ENCODE measurements around the gene HOXC6.

HOXC6 gene

DNA sequence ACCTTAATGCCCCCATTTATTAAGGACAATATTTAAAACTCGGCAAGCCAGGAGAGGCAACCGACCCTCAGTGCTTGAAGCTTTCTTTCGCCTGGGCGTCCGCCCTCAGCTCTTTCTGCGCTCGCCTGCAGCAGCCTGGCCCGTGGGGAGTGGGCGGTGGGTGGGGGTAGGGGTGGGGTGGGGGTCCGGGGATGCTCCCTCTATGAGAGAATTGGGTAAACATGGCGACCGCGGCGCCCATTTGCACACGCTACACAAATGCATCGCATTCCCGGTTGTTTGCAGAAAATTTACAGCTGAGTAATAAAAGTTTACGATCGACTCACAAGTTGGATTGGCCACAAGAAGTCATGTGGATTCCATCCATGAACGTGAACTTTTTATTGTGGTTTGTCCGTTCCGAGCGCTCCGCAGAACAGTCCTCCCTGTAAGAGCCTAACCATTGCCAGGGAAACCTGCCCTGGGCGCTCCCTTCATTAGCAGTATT lies 11.7 kb upstream of the HOXC6 start:
- DNase-seq, result no peak

DNA sequence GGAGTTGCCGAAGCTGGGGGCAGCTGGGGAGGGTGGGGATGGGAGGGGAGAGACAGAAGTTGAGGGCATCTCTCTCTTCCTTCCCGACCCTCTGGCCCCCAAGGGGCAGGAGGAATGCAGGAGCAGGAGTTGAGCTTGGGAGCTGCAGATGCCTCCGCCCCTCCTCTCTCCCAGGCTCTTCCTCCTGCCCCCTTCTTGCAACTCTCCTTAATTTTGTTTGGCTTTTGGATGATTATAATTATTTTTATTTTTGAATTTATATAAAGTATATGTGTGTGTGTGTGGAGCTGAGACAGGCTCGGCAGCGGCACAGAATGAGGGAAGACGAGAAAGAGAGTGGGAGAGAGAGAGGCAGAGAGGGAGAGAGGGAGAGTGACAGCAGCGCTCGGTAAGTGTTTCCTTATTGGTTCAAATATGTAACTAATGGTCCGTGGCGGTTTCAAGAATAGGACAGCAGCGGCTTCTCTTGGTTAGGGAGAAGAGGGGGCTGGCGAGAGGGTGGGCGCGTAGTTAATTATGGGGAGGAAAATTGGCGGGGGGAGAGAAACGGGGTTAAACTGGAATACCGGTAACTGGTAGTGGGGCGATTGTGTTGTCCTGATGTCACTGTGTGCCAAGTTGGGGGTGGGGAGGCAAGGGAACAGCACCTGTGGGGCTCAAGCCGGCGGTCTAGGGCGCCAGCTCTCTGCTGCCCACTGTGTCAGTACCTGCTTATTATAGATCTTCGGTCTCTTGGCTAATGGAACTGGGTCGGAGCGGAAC lies 11.0 kb upstream of the HOXC6 start:
- peak; percentile 52 for DNase-seq

DNA sequence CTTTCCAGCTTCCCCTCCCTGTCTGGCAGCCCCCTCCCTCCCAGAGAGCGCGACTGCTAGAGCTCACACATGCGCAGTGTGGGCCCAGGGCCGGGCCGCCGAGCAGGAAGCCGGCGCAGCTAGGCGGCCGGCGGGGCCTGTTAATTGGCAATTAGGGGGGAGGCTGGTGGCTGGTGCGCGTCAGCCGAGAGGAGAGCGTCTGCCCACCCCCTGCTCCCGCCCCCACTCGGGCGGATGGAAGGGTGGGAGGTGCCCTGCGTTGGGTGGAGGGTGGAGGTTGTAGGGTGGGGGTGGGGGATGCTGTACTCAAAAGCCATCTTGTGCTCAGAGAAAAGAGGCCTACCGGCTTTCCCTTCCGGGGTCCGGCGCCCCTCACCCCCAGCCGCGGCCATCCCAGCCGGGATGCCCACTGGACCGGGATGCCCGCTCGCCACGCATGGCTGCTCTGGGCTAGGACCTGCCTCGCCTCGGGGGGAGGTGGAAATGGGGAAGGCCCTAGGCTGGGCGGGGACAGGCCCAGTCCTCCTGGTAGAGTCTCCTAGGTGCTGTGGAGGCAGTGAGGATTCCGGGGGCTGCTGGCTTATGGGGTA lies 10.3 kb upstream of the HOXC6 start:
- DNase-seq, result peak; percentile 88

DNA sequence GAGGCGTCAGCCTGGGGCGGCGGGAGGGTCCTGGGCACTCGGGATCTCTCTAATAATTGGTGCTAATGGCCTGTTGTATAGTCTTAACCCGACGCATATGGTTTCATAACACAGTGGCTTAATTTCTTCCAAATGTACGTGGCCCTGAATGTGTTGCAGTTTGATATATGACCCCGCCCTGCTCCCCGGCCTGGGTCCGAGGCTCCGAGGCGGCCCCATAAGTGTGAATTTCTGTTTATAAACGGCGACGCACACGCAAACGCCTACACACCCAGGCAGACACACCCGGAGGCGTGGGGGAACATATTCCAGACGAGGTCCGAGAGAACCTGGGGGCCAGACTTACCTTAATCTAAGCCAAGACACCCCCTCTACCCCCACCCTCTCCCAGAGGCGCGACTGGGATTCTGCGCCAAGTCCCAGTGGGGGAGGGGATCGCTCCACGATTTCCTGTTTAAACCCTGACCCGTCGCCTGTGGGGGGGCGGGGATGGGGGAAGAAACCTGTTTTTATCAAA lies 9.7 kb upstream of the HOXC6 start:
- DNase-seq, result no peak

DNA sequence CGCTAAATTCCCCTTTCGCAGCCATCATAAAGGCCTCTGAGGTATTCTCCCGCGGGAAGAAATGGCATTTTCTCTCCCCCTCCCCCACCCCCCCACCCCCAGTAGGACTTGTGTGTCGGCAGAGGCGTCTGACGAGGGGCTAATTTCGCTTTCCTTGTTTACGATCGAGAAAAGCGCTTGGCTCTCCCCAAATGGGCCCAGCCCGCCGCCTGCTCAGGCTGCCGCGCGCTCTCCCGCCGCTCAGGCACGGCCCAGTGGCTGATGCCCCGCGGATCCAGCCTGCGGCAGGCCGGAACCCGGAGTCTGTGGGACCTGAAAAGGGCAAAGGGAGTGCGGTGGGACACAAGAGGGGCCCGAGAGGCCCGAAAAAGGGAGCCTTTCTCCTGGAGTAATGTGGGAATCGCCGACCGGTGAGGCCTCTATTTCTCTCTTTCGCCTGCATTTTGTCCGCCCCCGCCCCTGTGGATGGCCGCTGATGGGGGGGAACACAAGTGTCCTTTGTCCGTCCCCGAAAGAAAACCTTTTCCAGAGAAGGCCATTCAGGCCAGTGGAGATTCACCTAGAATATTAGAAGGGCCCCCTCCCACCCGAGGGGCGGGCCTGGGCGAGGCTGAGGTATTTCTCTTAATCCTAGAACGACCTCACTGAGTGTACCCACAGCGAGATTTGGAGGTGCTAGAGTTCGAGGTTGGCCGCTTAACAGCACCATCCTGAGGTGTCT lies 9.0 kb upstream of the HOXC6 start:
- DNase-seq, result no peak

DNA sequence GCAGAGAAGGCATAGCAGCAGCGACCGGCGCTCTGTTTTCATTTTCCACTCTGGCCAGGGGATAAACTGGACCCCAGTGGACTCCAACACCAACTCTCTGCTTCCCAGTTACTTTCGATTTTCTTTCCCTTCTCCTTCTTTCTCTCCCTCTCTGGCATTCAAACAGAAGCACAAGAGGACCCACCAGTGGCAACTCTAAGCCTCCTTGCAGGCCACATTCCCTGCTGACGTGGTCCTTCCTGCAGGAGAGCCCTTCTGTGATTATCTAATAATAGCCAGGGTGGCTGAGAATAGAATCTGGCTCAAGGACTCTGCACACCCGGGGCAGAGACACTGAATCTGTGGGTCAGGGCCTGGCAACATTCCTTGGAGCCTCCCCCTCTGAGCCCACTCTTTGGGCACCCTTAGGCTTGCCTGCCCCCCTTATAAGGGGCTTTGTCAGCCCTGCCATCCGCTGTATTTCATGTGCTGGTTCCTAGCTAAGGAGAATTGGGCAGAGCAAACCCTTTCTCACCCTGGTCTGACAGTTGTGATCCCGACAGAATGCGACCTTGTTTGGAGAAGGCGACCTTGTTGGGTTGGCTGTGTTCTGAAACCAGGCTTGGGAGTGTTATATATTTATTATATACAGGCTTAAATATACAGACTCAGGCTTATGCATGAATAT lies 8.2 kb upstream of the HOXC6 start:
- DNase-seq, result no peak

DNA sequence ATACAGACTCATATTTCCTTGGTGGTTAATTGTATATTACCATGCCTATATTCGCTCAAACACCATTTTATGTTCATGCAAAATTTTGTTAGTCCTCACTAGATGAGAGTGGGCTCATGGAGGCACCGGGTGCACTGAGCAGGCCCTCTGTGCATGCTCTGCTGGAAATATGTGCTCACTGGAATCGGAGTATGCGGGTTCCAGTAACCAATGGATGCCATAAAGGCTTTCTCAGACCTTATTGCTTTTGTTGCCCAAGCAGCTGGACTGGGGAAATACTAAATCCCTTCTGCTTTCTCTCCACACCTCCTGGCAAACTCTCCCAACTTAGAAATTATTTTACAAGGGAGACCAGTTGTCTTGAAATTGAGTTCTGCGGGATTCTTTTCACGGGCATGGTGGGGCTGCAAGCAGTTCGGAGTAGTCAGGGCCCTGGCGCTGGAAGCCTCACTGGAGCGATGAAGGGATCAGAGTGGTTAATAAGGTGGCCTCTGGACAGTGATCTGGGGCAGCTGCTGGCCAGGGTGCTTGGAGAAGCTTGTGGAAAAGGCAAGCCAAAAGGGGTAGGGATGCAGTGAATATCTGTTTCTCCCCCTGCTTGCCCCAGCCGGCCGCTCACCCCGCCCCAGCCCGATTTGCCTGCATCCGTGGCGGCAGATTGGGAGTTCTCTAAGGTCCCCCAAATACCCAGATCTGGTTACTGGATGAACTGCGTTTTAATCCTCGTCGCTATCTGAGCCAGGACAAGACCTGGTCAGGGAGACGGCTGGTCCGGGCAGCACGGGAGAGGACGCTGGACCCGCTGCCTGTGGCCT lies 7.4 kb upstream of the HOXC6 start:
- no peak for DNase-seq

DNA sequence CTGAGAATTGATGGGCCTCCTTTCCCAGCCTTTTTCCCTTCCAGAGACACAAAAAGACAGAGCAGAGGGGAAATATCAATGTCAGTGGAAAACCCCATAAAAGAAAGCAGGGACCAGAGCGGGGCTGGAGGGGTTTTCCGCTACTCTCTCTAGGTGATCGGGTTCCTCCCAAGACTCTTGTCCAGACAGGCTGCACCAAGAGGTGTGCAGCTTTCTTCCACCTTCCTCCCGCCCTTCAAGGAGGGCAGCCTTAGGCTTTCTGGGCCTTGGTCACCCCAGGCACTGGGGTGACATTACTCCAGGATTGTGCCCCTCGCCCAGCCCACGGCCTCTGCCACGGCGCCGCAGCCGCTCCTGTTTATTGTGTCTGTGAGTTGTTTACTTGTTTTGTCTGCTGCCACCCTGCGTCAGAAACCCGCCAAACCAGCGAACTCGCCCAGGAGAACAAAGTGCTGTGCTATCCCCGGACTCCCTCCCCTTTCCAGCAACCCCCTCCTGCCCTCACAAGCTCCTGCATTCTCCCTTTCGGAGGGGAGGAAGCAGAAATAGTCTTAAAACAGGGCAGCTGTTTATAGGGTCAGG lies 6.7 kb upstream of the HOXC6 start:
- peak; percentile 24 for DNase-seq

DNA sequence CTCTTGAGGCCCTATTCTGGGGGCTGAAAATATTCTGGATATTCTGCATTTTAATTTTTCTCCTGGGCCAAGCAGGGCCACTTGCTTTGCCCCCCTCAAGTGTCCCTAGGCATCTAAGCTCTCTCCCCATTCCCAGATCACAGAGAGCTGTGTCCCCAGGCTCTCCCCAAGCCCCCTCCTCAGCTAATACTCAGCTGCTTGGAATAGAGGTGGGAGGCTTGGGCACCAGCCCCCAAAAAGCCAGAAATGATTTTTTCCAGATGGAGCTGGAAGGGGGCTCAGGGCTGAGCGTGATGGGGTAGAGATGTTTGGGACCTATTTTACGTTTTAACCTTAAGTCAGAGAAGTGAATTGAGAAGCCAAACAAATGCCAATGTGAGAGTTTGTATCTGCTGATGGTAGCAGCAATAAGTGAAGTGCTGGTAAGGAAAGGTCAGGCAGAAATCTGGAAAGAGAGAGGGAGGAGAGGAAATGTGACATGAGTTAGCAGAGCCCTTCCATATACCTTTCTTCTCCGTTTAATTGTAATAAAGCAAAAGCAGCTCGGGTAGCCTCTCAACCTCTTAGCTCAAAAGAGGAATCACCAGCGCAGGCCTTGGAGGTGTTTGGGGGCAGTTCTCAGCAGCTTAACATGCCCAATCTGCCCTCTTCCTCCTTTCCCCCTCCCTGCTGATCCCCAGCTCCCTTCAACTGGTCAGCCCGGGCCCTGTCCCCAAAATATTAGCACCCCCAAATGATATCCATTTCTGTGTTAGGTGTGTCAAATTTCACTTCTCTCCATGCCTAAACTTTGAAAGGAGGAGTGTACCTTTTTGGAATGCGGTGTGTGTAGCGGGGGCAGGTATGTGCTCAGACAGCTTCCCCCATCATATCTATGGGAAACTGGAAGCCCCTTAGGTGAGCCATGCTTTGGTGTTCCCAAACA lies 5.0 kb upstream of the HOXC6 start:
- no peak for DNase-seq

DNA sequence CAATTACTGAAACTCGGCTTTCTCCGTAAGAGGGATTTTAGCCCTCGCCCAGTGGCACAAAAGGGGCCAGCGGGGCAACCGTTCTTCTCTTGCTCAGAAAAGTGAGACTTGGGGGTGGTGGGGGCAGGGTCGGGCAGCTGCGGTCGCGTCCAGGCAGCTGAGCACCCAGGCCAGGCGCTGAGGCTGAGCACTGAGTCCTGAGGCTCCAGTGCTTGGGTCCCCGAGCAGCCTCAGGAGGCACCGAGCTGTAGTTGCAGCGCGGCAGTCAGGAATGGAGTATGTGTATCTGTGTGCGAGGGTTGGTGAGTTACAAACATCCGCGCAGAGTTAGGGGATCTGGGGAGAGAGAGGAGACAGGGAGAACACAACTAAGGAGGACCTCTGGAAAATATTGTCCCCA lies 4.1 kb upstream of the HOXC6 start:
- DNase-seq, result no peak

DNA sequence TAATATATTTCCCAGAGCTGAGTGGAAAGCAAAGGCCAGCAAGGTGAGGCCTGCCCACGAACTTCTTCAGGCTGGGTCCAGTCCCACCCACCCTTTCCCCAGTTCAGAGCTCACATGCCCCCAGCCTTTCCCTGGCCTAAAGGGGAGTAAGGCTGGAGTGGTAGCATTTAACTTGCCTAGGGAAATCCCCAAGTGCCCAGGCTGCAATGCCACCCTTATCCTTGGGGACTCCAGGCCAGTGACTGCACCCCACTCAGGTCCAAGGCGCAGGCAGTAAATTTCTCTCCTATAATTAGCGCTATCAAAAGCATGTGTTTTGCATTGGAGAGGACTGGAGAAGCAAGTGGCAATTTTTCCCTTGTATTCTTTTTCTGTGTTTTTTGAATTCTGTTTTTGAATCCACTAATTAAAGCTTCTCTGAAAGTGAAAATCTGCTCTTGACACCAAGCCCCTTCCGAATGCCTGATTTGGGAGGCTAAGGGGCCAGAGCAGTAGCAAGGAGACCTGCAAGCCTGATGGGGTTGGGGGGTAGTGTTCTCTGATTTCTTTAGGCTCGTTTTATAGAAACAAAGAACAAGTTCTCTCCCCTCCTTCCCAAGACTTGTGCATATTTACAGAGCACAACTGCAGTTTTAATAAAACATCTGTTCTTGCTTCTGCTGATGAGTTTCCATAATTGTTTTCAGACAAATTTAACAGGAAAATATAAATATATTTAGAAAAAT lies 3.5 kb upstream of the HOXC6 start:
- DNase-seq, result no peak

DNA sequence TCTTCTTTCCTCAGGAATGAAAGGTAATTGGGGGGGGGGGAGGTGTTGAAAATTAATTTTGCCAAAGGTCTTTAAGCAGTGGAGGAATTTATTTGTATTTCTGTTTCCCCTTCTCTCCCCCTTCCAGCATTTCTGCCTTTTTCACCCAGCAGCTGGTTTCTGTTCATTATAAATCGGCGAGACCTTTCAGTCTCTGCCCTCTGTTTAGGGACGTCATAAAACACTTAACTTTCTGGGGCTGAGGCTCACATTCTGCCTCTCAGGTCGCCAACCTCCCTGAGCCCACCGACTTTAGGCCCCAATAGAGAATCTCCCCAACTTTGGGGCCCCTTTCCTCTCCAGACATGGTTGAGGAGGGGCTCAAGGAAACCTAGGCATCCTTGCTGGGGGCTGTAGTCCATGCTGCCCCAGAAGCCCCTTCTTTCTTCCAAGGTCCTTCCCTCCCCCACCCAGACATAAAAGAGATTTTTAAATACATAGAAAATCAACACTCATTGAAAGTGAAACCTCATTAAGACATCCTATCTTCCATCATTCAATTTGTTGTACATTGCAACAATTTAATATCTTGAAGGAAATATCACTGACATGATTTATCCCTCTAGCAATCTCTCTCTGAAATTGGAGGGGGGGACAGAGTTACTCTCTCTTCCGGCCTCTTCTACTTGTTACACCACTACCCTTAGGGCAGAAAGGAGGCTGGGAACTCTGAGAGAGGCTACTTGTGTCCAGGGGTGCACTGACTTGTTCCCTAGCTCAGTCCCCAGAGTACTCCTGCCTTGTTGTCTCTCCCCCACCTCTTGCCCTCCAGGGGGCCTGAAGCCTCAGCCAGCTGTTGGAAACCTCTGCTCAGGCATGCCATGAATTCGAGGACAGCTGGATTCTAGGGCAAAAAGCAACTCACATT lies 2.5 kb upstream of the HOXC6 start:
- no peak for DNase-seq

DNA sequence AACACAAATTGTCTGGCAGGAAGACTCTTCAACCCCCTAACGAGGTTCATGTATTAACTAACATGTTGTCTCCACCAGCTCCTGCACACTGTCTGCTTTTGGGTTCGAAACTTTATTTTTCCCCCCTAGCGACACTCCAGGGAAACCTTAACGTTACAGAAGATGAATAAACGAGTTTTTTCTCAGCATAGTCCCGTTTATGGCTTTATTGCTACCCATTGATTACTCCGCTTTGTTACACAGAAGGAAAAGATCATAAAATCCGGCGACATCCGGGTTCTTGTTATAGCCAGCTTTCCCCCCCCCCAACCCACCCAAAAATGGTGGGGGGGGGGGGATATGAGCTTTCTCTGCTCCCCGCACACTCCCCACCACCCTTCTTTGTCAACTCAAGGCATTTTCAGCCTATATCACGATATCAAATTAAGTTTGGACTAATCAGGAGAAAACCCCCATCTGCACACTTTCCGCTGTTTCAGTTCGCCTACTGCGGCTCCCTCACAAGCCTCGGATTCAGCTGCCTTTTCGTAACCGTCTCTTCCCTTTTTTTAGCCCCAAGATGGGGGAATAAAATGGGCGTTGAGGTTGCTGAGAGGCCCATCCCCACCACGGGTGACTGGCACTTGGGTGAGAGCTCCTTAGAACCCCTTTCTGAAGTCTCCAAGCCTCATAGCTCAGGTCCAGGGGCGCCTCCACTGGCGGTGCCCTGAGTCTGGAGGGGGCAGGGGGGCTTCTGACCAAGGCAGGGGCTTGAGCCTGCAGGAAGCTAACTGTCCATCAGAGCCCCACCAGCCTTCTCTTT lies 1.4 kb upstream of the HOXC6 start:
- DNase-seq, result no peak

DNA sequence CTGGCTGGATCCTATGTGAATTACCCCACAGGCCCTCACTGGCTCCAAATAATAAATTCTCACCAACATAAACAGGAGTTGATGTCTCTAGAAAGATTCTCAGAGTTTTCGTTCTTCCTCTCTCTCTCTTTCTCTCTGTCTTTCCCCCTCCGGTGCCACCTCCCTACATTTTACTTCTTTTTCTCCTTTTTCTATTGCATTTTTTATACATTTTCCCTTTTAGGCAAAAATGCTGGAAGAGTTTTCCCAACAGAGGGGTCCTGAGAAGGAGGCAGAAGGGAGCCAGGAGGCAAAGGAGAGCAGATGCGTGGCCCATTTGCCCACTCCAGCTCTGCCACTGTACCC lies 826 bp upstream of the HOXC6 start:
- no peak for DNase-seq

DNA sequence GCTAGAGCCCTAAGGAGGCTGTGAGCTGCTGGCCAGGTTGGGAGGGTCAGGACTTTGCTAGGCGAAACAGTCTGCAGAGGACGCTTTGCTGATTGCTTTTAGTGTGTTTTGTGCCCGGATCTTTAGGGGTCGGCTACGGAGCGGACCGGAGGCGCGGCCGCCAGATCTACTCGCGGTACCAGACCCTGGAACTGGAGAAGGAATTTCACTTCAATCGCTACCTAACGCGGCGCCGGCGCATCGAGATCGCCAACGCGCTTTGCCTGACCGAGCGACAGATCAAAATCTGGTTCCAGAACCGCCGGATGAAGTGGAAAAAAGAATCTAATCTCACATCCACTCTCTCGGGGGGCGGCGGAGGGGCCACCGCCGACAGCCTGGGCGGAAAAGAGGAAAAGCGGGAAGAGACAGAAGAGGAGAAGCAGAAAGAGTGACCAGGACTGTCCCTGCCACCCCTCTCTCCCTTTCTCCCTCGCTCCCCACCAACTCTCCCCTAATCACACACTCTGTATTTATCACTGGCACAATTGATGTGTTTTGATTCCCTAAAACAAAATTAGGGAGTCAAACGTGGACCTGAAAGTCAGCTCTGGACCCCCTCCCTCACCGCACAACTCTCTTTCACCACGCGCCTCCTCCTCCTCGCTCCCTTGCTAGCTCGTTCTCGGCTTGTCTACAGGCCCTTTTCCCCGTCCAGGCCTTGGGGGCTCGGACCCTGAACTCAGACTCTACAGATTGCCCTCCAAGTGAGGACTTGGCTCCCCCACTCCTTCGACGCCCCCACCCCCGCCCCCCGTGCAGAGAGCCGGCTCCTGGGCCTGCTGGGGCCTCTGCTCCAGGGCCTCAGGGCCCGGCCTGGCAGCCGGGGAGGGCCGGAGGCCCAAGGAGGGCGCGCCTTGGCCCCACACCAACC lies 1.5 kb downstream of the HOXC6 start:
- no peak for DNase-seq

DNA sequence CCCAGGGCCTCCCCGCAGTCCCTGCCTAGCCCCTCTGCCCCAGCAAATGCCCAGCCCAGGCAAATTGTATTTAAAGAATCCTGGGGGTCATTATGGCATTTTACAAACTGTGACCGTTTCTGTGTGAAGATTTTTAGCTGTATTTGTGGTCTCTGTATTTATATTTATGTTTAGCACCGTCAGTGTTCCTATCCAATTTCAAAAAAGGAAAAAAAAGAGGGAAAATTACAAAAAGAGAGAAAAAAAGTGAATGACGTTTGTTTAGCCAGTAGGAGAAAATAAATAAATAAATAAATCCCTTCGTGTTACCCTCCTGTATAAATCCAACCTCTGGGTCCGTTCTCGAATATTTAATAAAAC lies 2.2 kb downstream of the HOXC6 start:
- DNase-seq, result no peak

DNA sequence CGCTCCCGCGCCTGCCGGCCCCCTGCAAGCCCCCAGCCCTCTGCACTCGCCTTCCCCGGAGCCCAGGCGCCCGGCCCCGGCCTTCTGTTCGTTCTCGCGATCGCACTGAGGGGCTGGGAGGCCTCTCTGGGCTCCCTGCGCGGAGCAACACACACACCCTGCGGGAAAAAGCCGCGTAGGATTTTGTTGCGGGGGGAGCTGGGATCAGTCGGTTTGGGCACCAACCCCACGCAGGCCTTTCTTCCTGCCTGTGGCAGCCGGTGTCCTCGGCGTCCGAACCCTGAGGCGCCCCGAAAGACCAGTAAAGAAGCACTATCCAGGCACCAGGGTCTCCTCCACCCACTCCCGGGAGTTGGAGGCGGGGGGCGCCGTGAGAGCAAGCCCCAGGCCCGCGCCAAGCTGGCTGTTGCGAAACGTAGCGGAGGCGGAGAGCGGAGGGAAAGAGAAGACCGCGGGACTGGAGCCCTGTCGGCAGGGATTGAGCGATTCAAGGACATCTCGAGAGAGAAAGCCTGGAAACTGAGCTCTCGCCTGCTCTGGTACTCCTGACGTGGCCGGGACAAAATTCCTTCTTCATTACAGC lies 2.7 kb downstream of the HOXC6 start:
- DNase-seq, result no peak

All from NCI-H510A (cell line).